Measurements from ENCODE around the gene GRB10.
A peak's percentile ranks its signal among the peaks of the same experiment; 100 is the strongest.

GRB10 gene

GRCh38 chr7:50805447-50806125 lies 22.9 kb upstream of the GRB10 start:
- DNase-seq = no peak
- in situ Hi-C loops (cut with MboI; ENCODE audit: low pct_unique_long_range_greater_than_20kb, low sequenced_read_pairs) = no loop called here

- in situ Hi-C loops (cut with MboI; ENCODE audit: low pct_unique_long_range_greater_than_20kb, low sequenced_read_pairs) = no loop called here
- DNase-seq = no peak
Observed at GRCh38 chr7:50803359-50804337, 21.0 kb upstream of the GRB10 start.

- in situ Hi-C loops (cut with MboI; ENCODE audit: low pct_unique_long_range_greater_than_20kb, low sequenced_read_pairs) = no loop called here
- no peak for DNase-seq
Observed at GRCh38 chr7:50801907-50802306, 19.2 kb upstream of the GRB10 start.

GRCh38 chr7:50799873-50800272 lies 17.2 kb upstream of the GRB10 start:
- DNase-seq = no peak
- in situ Hi-C loops (cut with MboI; ENCODE audit: low pct_unique_long_range_greater_than_20kb, low sequenced_read_pairs) = no loop called here

- no peak for DNase-seq
- in situ Hi-C loops (cut with MboI; ENCODE audit: low pct_unique_long_range_greater_than_20kb, low sequenced_read_pairs) = no loop called here
Observed at GRCh38 chr7:50798126-50798525, 15.4 kb upstream of the GRB10 start.

- no peak for DNase-seq
- in situ Hi-C loops (cut with MboI; ENCODE audit: low pct_unique_long_range_greater_than_20kb, low sequenced_read_pairs) = no loop called here
Observed at GRCh38 chr7:50795831-50796230, 13.1 kb upstream of the GRB10 start.

GRCh38 chr7:50795253-50795652 lies 12.6 kb upstream of the GRB10 start:
- in situ Hi-C loops (cut with MboI; ENCODE audit: low pct_unique_long_range_greater_than_20kb, low sequenced_read_pairs) = no loop called here
- DNase-seq = no peak

- DNase-seq = no peak
- in situ Hi-C loops (cut with MboI; ENCODE audit: low pct_unique_long_range_greater_than_20kb, low sequenced_read_pairs) = no loop called here
Observed at GRCh38 chr7:50793947-50794570, 11.4 kb upstream of the GRB10 start.

- peak; percentile 40 for DNase-seq
- in situ Hi-C loops (cut with MboI; ENCODE audit: low pct_unique_long_range_greater_than_20kb, low sequenced_read_pairs) = no loop called here
Observed at GRCh38 chr7:50793120-50793946, 10.6 kb upstream of the GRB10 start.

GRCh38 chr7:50792342-50793119 lies 9.8 kb upstream of the GRB10 start:
- DNase-seq = peak; percentile 65
- in situ Hi-C loops (cut with MboI; ENCODE audit: low pct_unique_long_range_greater_than_20kb, low sequenced_read_pairs) = no loop called here

GRCh38 chr7:50791938-50792341 lies 9.2 kb upstream of the GRB10 start:
- in situ Hi-C loops (cut with MboI; ENCODE audit: low pct_unique_long_range_greater_than_20kb, low sequenced_read_pairs) = no loop called here
- DNase-seq = peak; percentile 58

- in situ Hi-C loops (cut with MboI; ENCODE audit: low pct_unique_long_range_greater_than_20kb, low sequenced_read_pairs) = no loop called here
- no peak for DNase-seq
Observed at GRCh38 chr7:50791363-50791937, 8.8 kb upstream of the GRB10 start.

- no peak for DNase-seq
- in situ Hi-C loops (cut with MboI; ENCODE audit: low pct_unique_long_range_greater_than_20kb, low sequenced_read_pairs) = no loop called here
Observed at GRCh38 chr7:50790381-50790780, 7.7 kb upstream of the GRB10 start.

GRCh38 chr7:50788382-50788781 lies 5.7 kb upstream of the GRB10 start:
- no peak for DNase-seq
- in situ Hi-C loops (cut with MboI; ENCODE audit: low pct_unique_long_range_greater_than_20kb, low sequenced_read_pairs) = no loop called here

GRCh38 chr7:50787825-50788224 lies 5.1 kb upstream of the GRB10 start:
- no peak for DNase-seq
- in situ Hi-C loops (cut with MboI; ENCODE audit: low pct_unique_long_range_greater_than_20kb, low sequenced_read_pairs) = no loop called here

- in situ Hi-C loops (cut with MboI; ENCODE audit: low pct_unique_long_range_greater_than_20kb, low sequenced_read_pairs) = no loop called here
- no peak for DNase-seq
Observed at GRCh38 chr7:50785346-50785745, 2.6 kb upstream of the GRB10 start.

GRCh38 chr7:50783801-50784507 lies 1.3 kb upstream of the GRB10 start:
- in situ Hi-C loops (cut with MboI; ENCODE audit: low pct_unique_long_range_greater_than_20kb, low sequenced_read_pairs) = no loop called here
- DNase-seq = no peak

GRCh38 chr7:50783303-50783702 lies 607 bp upstream of the GRB10 start:
- in situ Hi-C loops (cut with MboI; ENCODE audit: low pct_unique_long_range_greater_than_20kb, low sequenced_read_pairs) = no loop called here
- no peak for DNase-seq

All from KBM-7 (cell line).